CD4-positive, CD25-positive, alpha-beta regulatory T cell (primary cell): Measurements from ENCODE around the gene PRSS57. TPM values are rescaled to one million over a fixed set of nuclear protein-coding genes. Genes with fewer than 3 reads are reported as not detected.

Source experiments
- polyA plus RNA-seq, 4 donors: library from polyadenylated mRNA; unstranded; fragments of 300-500 nt; fragmentation: Illumina TruSeq; gene quantifications; one replicate each; pipeline ENCODE4 v1.2.3, GENCODE V29; 2021
- total RNA-seq: library from RNA; stranded (reverse); gene quantifications from one replicate; pipeline ENCODE4 v1.2.3, GENCODE V29; 2022

The PRSS57 gene
- total and polyA plus RNA-seq, 5 donors from 2014 or later = 3.3 TPM; not detected in 4

Other genes with a start within 250 kb of the PRSS57 start
- not detected for gene SHC2, start 234.4 kb downstream of the PRSS57 start, total RNA-seq
- gene SHC2, start 234.4 kb downstream of the PRSS57 start, polyA plus RNA-seq = not detected
- gene MADCAM1, start 199.0 kb downstream of the PRSS57 start, total RNA-seq = 0.52 TPM
- gene MADCAM1, start 199.0 kb downstream of the PRSS57 start, polyA plus RNA-seq = under 1 TPM in 3 of 4 donors, not detected in 1; 0.16 to 0.33 (median 0.31) TPM
- gene TPGS1, start 188.0 kb downstream of the PRSS57 start, total RNA-seq = 19.3 TPM
- gene TPGS1, start 188.0 kb downstream of the PRSS57 start, polyA plus RNA-seq = 10 to 100 TPM; 18.2 to 44.4 (median 37.3) TPM
- gene CDC34, start 163.7 kb downstream of the PRSS57 start, total RNA-seq = 39.2 TPM
- gene CDC34, start 163.7 kb downstream of the PRSS57 start, polyA plus RNA-seq = 10 to 100 TPM; 32.2 to 37.8 (median 34.8) TPM
- 38.3 TPM for gene GZMM, start 151.4 kb downstream of the PRSS57 start, total RNA-seq
- 100 to 1,000 TPM in 1 of 4 donors, 10 to 100 TPM in 3; 61.5 to 124 (median 90.0) TPM for gene GZMM, start 151.4 kb downstream of the PRSS57 start, polyA plus RNA-seq
- 132 TPM for gene BSG, start 122.9 kb downstream of the PRSS57 start, total RNA-seq
- gene BSG, start 122.9 kb downstream of the PRSS57 start, polyA plus RNA-seq = 100 to 1,000 TPM; 282 to 338 (median 300) TPM
- gene HCN2, start 105.6 kb downstream of the PRSS57 start, total RNA-seq = 1.2 TPM
- gene HCN2, start 105.6 kb downstream of the PRSS57 start, polyA plus RNA-seq = not detected
- gene POLRMT, start 61.9 kb downstream of the PRSS57 start, total RNA-seq = 62.9 TPM
- gene POLRMT, start 61.9 kb downstream of the PRSS57 start, polyA plus RNA-seq = 10 to 100 TPM; 25.4 to 38.1 (median 34.1) TPM
- 0.81 TPM for gene FGF22, start 55.6 kb downstream of the PRSS57 start, total RNA-seq
- under 1 TPM in 1 of 4 donors, not detected in 3; 0.17 TPM for gene FGF22, start 55.6 kb downstream of the PRSS57 start, polyA plus RNA-seq
- gene RNF126, start 32.2 kb downstream of the PRSS57 start, total RNA-seq = 124 TPM
- gene RNF126, start 32.2 kb downstream of the PRSS57 start, polyA plus RNA-seq = 10 to 100 TPM; 57.2 to 80.8 (median 76.9) TPM
- gene FSTL3, start 19.1 kb downstream of the PRSS57 start, total RNA-seq = 0.64 TPM
- gene FSTL3, start 19.1 kb downstream of the PRSS57 start, polyA plus RNA-seq = 1 to 10 TPM in 1 of 4 donors, under 1 TPM in 3; 0.55 to 2.1 (median 0.71) TPM
- not detected for gene PALM, start 13.5 kb upstream of the PRSS57 start, total RNA-seq
- not detected for gene PALM, start 13.5 kb upstream of the PRSS57 start, polyA plus RNA-seq
- gene MISP, start 55.7 kb upstream of the PRSS57 start, total RNA-seq = not detected
- gene MISP, start 55.7 kb upstream of the PRSS57 start, polyA plus RNA-seq = not detected
- gene PTBP1, start 102.0 kb upstream of the PRSS57 start, total RNA-seq = 308 TPM
- 100 to 1,000 TPM; 108 to 132 (median 126) TPM for gene PTBP1, start 102.0 kb upstream of the PRSS57 start, polyA plus RNA-seq
- gene PLPPR3, start 126.5 kb upstream of the PRSS57 start, total RNA-seq = not detected
- not detected for gene PLPPR3, start 126.5 kb upstream of the PRSS57 start, polyA plus RNA-seq
- gene AZU1, start 132.4 kb upstream of the PRSS57 start, total RNA-seq = 0.59 TPM
- gene AZU1, start 132.4 kb upstream of the PRSS57 start, polyA plus RNA-seq = not detected
- gene PRTN3, start 145.5 kb upstream of the PRSS57 start, total RNA-seq = not detected
- not detected for gene PRTN3, start 145.5 kb upstream of the PRSS57 start, polyA plus RNA-seq
- gene ELANE, start 156.9 kb upstream of the PRSS57 start, total RNA-seq = not detected
- gene ELANE, start 156.9 kb upstream of the PRSS57 start, polyA plus RNA-seq = not detected
- gene CFD, start 164.2 kb upstream of the PRSS57 start, total RNA-seq = 1.9 TPM
- gene CFD, start 164.2 kb upstream of the PRSS57 start, polyA plus RNA-seq = 1 to 10 TPM; 2.0 to 6.4 (median 2.5) TPM
- 71.5 TPM for gene MED16, start 197.7 kb upstream of the PRSS57 start, total RNA-seq
- 10 to 100 TPM; 61.9 to 91.7 (median 81.4) TPM for gene MED16, start 197.7 kb upstream of the PRSS57 start, polyA plus RNA-seq
- gene RNU6-9, start 198.0 kb upstream of the PRSS57 start, total RNA-seq = not detected
- not detected for gene RNU6-9, start 198.0 kb upstream of the PRSS57 start, polyA plus RNA-seq
- 266 TPM for gene R3HDM4, start 217.8 kb upstream of the PRSS57 start, total RNA-seq
- gene R3HDM4, start 217.8 kb upstream of the PRSS57 start, polyA plus RNA-seq = 100 to 1,000 TPM; 249 to 283 (median 267) TPM
- gene KISS1R, start 221.9 kb upstream of the PRSS57 start, total RNA-seq = 0.86 TPM
- gene KISS1R, start 221.9 kb upstream of the PRSS57 start, polyA plus RNA-seq = 1 to 10 TPM in 1 of 4 donors, under 1 TPM in 2, not detected in 1; 0.21 to 1.2 (median 0.48) TPM
- gene ARID3A, start 230.6 kb upstream of the PRSS57 start, total RNA-seq = 14.4 TPM
- 1 to 10 TPM in 2 of 4 donors, under 1 TPM in 2; 0.63 to 1.4 (median 0.99) TPM for gene ARID3A, start 230.6 kb upstream of the PRSS57 start, polyA plus RNA-seq